Suprapubic skin (tissue), 4 donors: ENCODE data around the gene DNAJB1. TPM values are rescaled to one million over a fixed set of nuclear protein-coding genes. Genes with fewer than 3 reads are reported as not detected.

ENCODE experiments used
- DNase-seq, 2 donors: peaks; one replicate each; pipeline ENCODE4 v3.0.0-alpha.2; 2019; ENCODE audit warnings: low spot score in 2 of 2
- H3K27ac ChIP-seq: fragments of 200-600 bp; sonication (generic); one replicate; pipeline ENCODE4 v1.5.1; 2019
- H3K27me3 ChIP-seq: fragments of 200-600 bp; sonication (generic); one replicate; pipeline ENCODE4 v1.5.1; 2019
- H3K36me3 ChIP-seq: fragments of 200-600 bp; sonication (generic); one replicate; pipeline ENCODE4 v1.5.1; 2019
- H3K4me1 ChIP-seq: fragments of 200-600 bp; sonication (generic); one replicate; pipeline ENCODE4 v1.5.1; 2019
- H3K4me3 ChIP-seq: fragments of 200-600 bp; sonication (generic); one replicate; pipeline ENCODE4 v1.5.1; 2019; ENCODE audit warnings: mild to moderate bottlenecking
- H3K9me3 ChIP-seq: fragments of 200-600 bp; sonication (generic); one replicate; pipeline ENCODE4 v1.5.1; 2019
- EP300 ChIP-seq: sonication (generic); formaldehyde crosslinking; IDR thresholded peaks from one replicate; pipeline ENCODE4 v1.6.1; 2017; ENCODE audit warnings: antibody characterized with exemption
- POLR2A ChIP-seq, 2 donors: fragments of 450-650 bp; IDR thresholded peaks; one replicate each; pipeline ENCODE4 v1.6.1; 2017; ENCODE audit warnings: antibody characterized with exemption in 2 of 2, mild to moderate bottlenecking in 2 of 2, moderate library complexity in 2 of 2
- POLR2AphosphoS5 ChIP-seq, 3 donors: sonication (generic); formaldehyde crosslinking; IDR thresholded peaks; one replicate each; pipeline ENCODE4 v1.6.1; 2017; ENCODE audit warnings: antibody characterized with exemption in 3 of 3
- WGBS: methylation state at CpG from one replicate; pipeline ENCODE4 v1.1.5; 2018; 5-methylcytosine and 5-hydroxymethylcytosine counted together
- total RNA-seq, 4 donors: library from RNA; depleted of rRNA; stranded (reverse); fragments of >200 nt; gene quantifications; one replicate each; pipeline ENCODE4 v1.1.0, GENCODE V29; 2016
- TF ChIP-seq, protein P1 (sequence below), 2 donors: fragments of 200-600 bp in 1 of 2; fragments of 450-650 bp in 1 of 2; sonication (generic) in 1 of 2; IDR thresholded peaks; one replicate each; pipeline ENCODE4 v1.5.1; 2016 to 2019; ENCODE audit warnings: antibody characterized with exemption in 2 of 2, mild to moderate bottlenecking in 1 of 2, moderate library complexity in 1 of 2

The DNAJB1 gene
- total RNA-seq, 4 donors from 2014 or later = 54.5 to 197 (median 145) TPM

GRCh38 chr19:14494910-14495671 lies 23.1 kb downstream of the DNAJB1 start:
- Histone ChIP-seq H3K4me1 (peaks cover 44% of the 10 kb centered on the region), H3K4me3 (peak overlapping the region; percentile 91), H3K9me3 (no peaks in the 10 kb centered on the region), H3K36me3 (peaks cover 17% of the 10 kb centered on the region), H3K27ac (peak overlapping the region; percentile 94), H3K27me3 (no peaks in the 10 kb centered on the region)
- TF ChIP-seq EP300 = no peak
- TF ChIP-seq POLR2AphosphoS5 (IDR thresholded peaks at IDR 0.05) = no peak
- TF ChIP-seq, protein P1, sequence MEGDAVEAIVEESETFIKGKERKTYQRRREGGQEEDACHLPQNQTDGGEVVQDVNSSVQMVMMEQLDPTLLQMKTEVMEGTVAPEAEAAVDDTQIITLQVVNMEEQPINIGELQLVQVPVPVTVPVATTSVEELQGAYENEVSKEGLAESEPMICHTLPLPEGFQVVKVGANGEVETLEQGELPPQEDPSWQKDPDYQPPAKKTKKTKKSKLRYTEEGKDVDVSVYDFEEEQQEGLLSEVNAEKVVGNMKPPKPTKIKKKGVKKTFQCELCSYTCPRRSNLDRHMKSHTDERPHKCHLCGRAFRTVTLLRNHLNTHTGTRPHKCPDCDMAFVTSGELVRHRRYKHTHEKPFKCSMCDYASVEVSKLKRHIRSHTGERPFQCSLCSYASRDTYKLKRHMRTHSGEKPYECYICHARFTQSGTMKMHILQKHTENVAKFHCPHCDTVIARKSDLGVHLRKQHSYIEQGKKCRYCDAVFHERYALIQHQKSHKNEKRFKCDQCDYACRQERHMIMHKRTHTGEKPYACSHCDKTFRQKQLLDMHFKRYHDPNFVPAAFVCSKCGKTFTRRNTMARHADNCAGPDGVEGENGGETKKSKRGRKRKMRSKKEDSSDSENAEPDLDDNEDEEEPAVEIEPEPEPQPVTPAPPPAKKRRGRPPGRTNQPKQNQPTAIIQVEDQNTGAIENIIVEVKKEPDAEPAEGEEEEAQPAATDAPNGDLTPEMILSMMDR (IDR thresholded peaks at IDR 0.05) = no peak
- no peak for TF ChIP-seq POLR2A (IDR thresholded peaks at IDR 0.05)
- 0% methylated on average over 7 of the region's 14 CpGs for WGBS
- no peak for DNase-seq

- DNase-seq = no peak
- Histone ChIP-seq H3K27me3 (no peaks in the 10 kb centered on the region), H3K9me3 (no peaks in the 10 kb centered on the region), H3K4me3 (peak overlapping the region; percentile 91), H3K36me3 (peaks cover 24% of the 10 kb centered on the region), H3K27ac (peak overlapping the region; percentile 94), H3K4me1 (peaks cover 44% of the 10 kb centered on the region)
- TF ChIP-seq POLR2AphosphoS5 (IDR thresholded peaks at IDR 0.05) (no peak), EP300 (no peak), POLR2A (IDR thresholded peaks at IDR 0.05) (no peak)
- TF ChIP-seq, protein P1 (IDR thresholded peaks at IDR 0.05) = no peak
- 42% methylated on average over 3 of the region's 4 CpGs for WGBS
Measured at GRCh38 chr19:14494411-14494810, 23.8 kb downstream of the DNAJB1 start.

GRCh38 chr19:14492756-14493337 lies 25.4 kb downstream of the DNAJB1 start:
- H3K4me1 ChIP-seq = peaks cover 41% of the 10 kb centered on the region
- peaks cover 40% of the 10 kb centered on the region for H3K36me3 ChIP-seq
- 68% methylated on average over 5 of the region's 5 CpGs for WGBS
- H3K27ac ChIP-seq = no peak overlapping the region
- DNase-seq = no peak
- H3K27me3 ChIP-seq = no peaks in the 10 kb centered on the region
- H3K4me3 ChIP-seq = no peak overlapping the region
- no peaks in the 10 kb centered on the region for H3K9me3 ChIP-seq
- no peak for TF ChIP-seq EP300
- TF ChIP-seq, protein P1 (IDR thresholded peaks at IDR 0.05) = no peak
- TF ChIP-seq POLR2AphosphoS5 (IDR thresholded peaks at IDR 0.05) = no peak
- no peak for TF ChIP-seq POLR2A (IDR thresholded peaks at IDR 0.05)

- H3K4me3 ChIP-seq = no peak overlapping the region
- H3K36me3 ChIP-seq = peaks cover 65% of the 10 kb centered on the region
- 93% methylated on average over 16 of the region's 16 CpGs for WGBS
- no peak for DNase-seq
- no peaks in the 10 kb centered on the region for H3K27me3 ChIP-seq
- H3K27ac ChIP-seq = no peak overlapping the region
- no peaks in the 10 kb centered on the region for H3K4me1 ChIP-seq
- TF ChIP-seq POLR2AphosphoS5 (IDR thresholded peaks at IDR 0.05) (no peak), POLR2A (IDR thresholded peaks at IDR 0.05) (no peak), EP300 (no peak)
- TF ChIP-seq, protein P1 (IDR thresholded peaks at IDR 0.05) = no peak
- H3K9me3 ChIP-seq = no peaks in the 10 kb centered on the region
Measured at GRCh38 chr19:14487370-14488125, 30.6 kb downstream of the DNAJB1 start.
